ENCODE data around the gene TBX1.

The TBX1 gene

GRCh38 chr22:19811211-19811621 is 50.6 kb downstream of the TBX1 start:
- no peak for DNase-seq (ENCODE audit: low read depth, low spot score)

- no peak for DNase-seq (ENCODE audit: low read depth, low spot score)
Observed at GRCh38 chr22:19811811-19812771, 51.5 kb downstream of the TBX1 start.

GRCh38 chr22:19812910-19813309 is 52.3 kb downstream of the TBX1 start:
- DNase-seq (ENCODE audit: low read depth, low spot score), result no peak

- DNase-seq (ENCODE audit: low read depth, low spot score), result no peak
Observed at GRCh38 chr22:19814428-19814827, 53.9 kb downstream of the TBX1 start.

GRCh38 chr22:19815093-19815822 is 54.7 kb downstream of the TBX1 start:
- no peak for DNase-seq (ENCODE audit: low read depth, low spot score)

- DNase-seq (ENCODE audit: low read depth, low spot score), result no peak
Observed at GRCh38 chr22:19815823-19816290, 55.3 kb downstream of the TBX1 start.

- no peak for DNase-seq (ENCODE audit: low read depth, low spot score)
Observed at GRCh38 chr22:19816372-19817119, 56.0 kb downstream of the TBX1 start.

All from astrocyte of the hippocampus (primary cell).